ENCODE data around the gene MRFAP1L1.
"Not testable (repeated sequence)": the region's sequence is repeated elsewhere in the genome, so short reads cannot be mapped to it uniquely, and the experiment has no call there.

MRFAP1L1 gene

GRCh38 chr4:6674500-6675149, 35.0 kb downstream of the MRFAP1L1 start:
- TF ChIP-seq, protein P1, sequence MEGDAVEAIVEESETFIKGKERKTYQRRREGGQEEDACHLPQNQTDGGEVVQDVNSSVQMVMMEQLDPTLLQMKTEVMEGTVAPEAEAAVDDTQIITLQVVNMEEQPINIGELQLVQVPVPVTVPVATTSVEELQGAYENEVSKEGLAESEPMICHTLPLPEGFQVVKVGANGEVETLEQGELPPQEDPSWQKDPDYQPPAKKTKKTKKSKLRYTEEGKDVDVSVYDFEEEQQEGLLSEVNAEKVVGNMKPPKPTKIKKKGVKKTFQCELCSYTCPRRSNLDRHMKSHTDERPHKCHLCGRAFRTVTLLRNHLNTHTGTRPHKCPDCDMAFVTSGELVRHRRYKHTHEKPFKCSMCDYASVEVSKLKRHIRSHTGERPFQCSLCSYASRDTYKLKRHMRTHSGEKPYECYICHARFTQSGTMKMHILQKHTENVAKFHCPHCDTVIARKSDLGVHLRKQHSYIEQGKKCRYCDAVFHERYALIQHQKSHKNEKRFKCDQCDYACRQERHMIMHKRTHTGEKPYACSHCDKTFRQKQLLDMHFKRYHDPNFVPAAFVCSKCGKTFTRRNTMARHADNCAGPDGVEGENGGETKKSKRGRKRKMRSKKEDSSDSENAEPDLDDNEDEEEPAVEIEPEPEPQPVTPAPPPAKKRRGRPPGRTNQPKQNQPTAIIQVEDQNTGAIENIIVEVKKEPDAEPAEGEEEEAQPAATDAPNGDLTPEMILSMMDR (IDR thresholded peaks at IDR 0.05; ENCODE audit: extremely low read depth, missing control alignments): peak; percentile 31
- DNase-seq (ENCODE audit: low spot score): peak; percentile 78

DNA sequence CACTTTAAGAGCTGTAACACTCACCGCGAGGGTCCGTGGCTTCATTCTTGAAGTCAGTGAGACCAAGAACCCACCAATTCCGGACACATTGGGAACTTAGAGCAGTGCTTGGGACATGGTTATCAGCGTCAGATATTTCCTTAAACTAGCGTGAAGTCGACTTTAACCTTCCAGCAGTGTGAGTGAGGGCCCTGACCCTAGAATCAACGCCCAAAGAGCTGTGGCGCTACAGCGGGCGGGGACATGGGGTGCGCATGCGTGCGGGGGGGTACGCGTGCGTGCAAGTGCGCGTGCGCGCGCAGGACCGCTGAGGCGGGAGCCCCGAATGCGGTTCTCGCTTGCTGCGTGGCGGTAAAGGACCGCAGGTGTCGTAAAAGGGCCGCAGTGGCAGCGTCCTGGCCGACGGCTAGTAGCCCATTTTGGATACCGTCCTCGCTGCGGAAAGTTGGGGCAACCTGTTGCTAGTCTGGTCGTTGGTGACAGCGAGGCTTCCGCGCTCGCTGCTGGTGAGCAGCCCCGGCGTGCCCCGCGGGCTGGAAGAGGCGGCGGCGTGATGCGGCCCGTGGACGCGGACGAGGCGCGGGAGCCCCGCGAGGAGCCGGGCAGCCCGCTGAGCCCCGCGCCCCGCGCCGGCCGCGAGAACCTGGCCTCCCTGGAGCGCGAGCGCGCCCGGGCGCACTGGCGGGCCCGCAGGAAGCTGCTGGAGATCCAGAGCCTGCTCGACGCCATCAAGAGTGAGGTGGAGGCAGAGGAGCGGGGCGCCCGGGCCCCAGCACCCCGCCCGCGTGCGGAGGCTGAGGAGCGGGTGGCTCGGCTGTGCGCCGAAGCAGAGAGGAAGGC, 35.8 kb downstream of the MRFAP1L1 start:
- TF ChIP-seq, protein P1 (IDR thresholded peaks at IDR 0.05; ENCODE audit: extremely low read depth, missing control alignments): no peak
- peak; percentile 99 for DNase-seq (ENCODE audit: low spot score)

DNA sequence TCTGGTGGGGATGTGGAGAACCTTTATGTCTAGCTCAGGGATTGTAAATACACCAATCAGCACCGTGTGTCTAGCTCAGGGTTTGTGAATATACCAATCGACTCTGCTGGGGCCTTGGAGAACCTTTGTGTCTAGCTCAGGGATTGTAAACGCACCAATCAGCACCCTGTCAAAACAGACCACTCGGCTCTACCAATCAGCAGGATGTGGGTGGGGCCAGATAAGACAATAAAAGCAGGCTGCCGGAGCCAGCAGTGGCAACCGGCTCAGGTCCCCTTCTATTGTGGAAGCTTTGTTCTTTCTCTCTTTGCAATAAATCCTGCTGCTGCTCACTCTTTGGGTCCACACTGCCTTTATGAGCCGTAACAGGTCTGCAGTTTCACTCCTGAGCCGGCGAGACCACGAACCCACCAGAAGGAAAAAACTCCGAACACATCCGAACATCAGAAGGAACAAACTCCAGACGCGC, 36.4 kb downstream of the MRFAP1L1 start:
- DNase-seq (ENCODE audit: low spot score): not testable (repeated sequence)

DNA sequence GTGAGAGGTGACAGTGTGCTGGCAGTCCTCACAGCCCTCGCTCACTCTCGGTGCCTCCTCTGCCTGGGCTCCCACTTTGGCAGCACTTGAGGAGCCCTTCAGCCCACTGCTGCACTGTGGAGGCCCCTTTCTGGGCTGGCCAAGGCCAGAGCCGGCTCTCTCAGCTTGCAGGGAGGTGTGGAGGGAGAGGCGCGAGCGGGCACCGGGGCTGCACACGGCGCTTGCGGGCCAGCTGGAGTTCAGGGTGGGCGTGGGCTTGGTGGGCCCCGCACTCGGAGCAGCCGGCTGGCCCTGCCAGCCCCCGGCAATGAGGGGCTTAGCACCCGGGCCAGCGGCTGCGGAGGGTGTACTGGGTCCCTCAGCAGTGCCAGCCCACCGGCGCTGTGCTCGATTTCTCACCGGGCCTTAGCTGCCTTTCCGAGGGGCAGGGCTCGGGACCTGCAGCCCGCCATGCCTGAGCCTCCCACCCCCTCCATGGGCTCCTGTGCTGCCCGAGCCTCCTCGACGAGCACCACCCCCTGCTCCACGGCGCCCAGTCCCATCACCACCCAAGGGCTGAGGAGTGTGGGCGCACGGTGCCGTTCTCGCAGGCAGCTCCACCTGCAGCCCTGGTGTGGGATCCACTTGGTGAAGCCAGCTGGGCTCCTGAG, 37.0 kb downstream of the MRFAP1L1 start:
- not testable (repeated sequence) for DNase-seq (ENCODE audit: low spot score)

GRCh38 chr4:6672131-6672530, 37.5 kb downstream of the MRFAP1L1 start:
- DNase-seq (ENCODE audit: low spot score): no peak

GRCh38 chr4:6671648-6672047, 38.0 kb downstream of the MRFAP1L1 start:
- no peak for DNase-seq (ENCODE audit: low spot score)
- TF ChIP-seq, protein P1 (IDR thresholded peaks at IDR 0.05; ENCODE audit: extremely low read depth, missing control alignments): no peak

More at GRCh38 chr4:6672131-6672530, 37.5 kb downstream of the MRFAP1L1 start:
- TF ChIP-seq, protein P1 (IDR thresholded peaks at IDR 0.05; ENCODE audit: extremely low read depth, missing control alignments): no peak

GRCh38 chr4:6668391-6668790, 41.3 kb downstream of the MRFAP1L1 start:
- no peak for DNase-seq (ENCODE audit: low spot score)
- TF ChIP-seq, protein P1 (IDR thresholded peaks at IDR 0.05; ENCODE audit: extremely low read depth, missing control alignments): no peak

GRCh38 chr4:6665320-6665654, 44.4 kb downstream of the MRFAP1L1 start:
- TF ChIP-seq, protein P1 (IDR thresholded peaks at IDR 0.05; ENCODE audit: extremely low read depth, missing control alignments): no peak
- DNase-seq (ENCODE audit: low spot score): no peak
